Measurements from ENCODE around the gene DKKL1. TPM values are rescaled to one million over a fixed set of nuclear protein-coding genes. Genes with fewer than 3 reads are reported as not detected.

DKKL1 gene
- total and polyA plus RNA-seq, 5 donors = 0.50 to 0.71 (median 0.59) TPM; not detected in 2

Other genes with a start within 250 kb of the DKKL1 start
- gene LIN7B, start 249.5 kb upstream of the DKKL1 start, total RNA-seq = 10 to 100 TPM; 18.0 to 23.6 (median 19.7) TPM
- 33.4 TPM for gene LIN7B, start 249.5 kb upstream of the DKKL1 start, polyA plus RNA-seq
- 1 to 10 TPM; 1.2 to 2.1 (median 1.7) TPM for gene C19orf73, start 244.7 kb upstream of the DKKL1 start, total RNA-seq
- 3.3 TPM for gene C19orf73, start 244.7 kb upstream of the DKKL1 start, polyA plus RNA-seq
- 10 to 100 TPM in 3 of 4 donors, 1 to 10 TPM in 1; 9.5 to 11.9 (median 10.9) TPM for gene PPFIA3, start 244.3 kb upstream of the DKKL1 start, total RNA-seq
- 13.2 TPM for gene PPFIA3, start 244.3 kb upstream of the DKKL1 start, polyA plus RNA-seq
- gene HRC, start 208.5 kb upstream of the DKKL1 start, total RNA-seq = 100 to 1,000 TPM; 505 to 682 (median 577) TPM
- 712 TPM for gene HRC, start 208.5 kb upstream of the DKKL1 start, polyA plus RNA-seq
- 10 to 100 TPM; 28.3 to 36.4 (median 33.6) TPM for gene TRPM4, start 206.1 kb upstream of the DKKL1 start, total RNA-seq
- 32.5 TPM for gene TRPM4, start 206.1 kb upstream of the DKKL1 start, polyA plus RNA-seq
- gene SLC6A16, start 38.7 kb upstream of the DKKL1 start, total RNA-seq = 1 to 10 TPM; 1.3 to 2.1 (median 1.9) TPM
- gene SLC6A16, start 38.7 kb upstream of the DKKL1 start, polyA plus RNA-seq = 1.2 TPM
- 1 to 10 TPM; 3.8 to 8.0 (median 6.5) TPM for gene CD37, start 28.5 kb upstream of the DKKL1 start, total RNA-seq
- 2.3 TPM for gene CD37, start 28.5 kb upstream of the DKKL1 start, polyA plus RNA-seq
- 10 to 100 TPM; 46.4 to 53.5 (median 53.2) TPM for gene TEAD2, start 1.5 kb upstream of the DKKL1 start, total RNA-seq
- 48.0 TPM for gene TEAD2, start 1.5 kb upstream of the DKKL1 start, polyA plus RNA-seq
- not detected for gene KASH5, start 24.4 kb downstream of the DKKL1 start, total RNA-seq
- gene KASH5, start 24.4 kb downstream of the DKKL1 start, polyA plus RNA-seq = not detected
- not detected for gene PTH2, start 59.6 kb downstream of the DKKL1 start, total RNA-seq
- gene PTH2, start 59.6 kb downstream of the DKKL1 start, polyA plus RNA-seq = not detected
- not detected for gene GFY, start 61.5 kb downstream of the DKKL1 start, total RNA-seq
- gene GFY, start 61.5 kb downstream of the DKKL1 start, polyA plus RNA-seq = not detected
- 1 to 10 TPM in 2 of 4 donors, under 1 TPM in 2; 0.48 to 1.2 (median 0.93) TPM for gene SLC17A7, start 77.7 kb downstream of the DKKL1 start, total RNA-seq
- 1.1 TPM for gene SLC17A7, start 77.7 kb downstream of the DKKL1 start, polyA plus RNA-seq
- gene PIH1D1, start 87.9 kb downstream of the DKKL1 start, total RNA-seq = 10 to 100 TPM; 35.2 to 43.8 (median 38.2) TPM
- gene PIH1D1, start 87.9 kb downstream of the DKKL1 start, polyA plus RNA-seq = 34.9 TPM
- 10 to 100 TPM; 11.1 to 17.7 (median 11.9) TPM for gene ALDH16A1, start 89.3 kb downstream of the DKKL1 start, total RNA-seq
- gene ALDH16A1, start 89.3 kb downstream of the DKKL1 start, polyA plus RNA-seq = 9.3 TPM
- 1 to 10 TPM; 4.4 to 6.8 (median 4.9) TPM for gene FLT3LG, start 110.3 kb downstream of the DKKL1 start, total RNA-seq
- 6.6 TPM for gene FLT3LG, start 110.3 kb downstream of the DKKL1 start, polyA plus RNA-seq
- gene RPL13A, start 123.7 kb downstream of the DKKL1 start, total RNA-seq = 1,000 to 10,000 TPM; 1,399 to 1,753 (median 1,480) TPM
- gene RPL13A, start 123.7 kb downstream of the DKKL1 start, polyA plus RNA-seq = 1,392 TPM
- gene RPS11, start 132.6 kb downstream of the DKKL1 start, total RNA-seq = 1,000 to 10,000 TPM; 1,034 to 1,270 (median 1,120) TPM
- gene RPS11, start 132.6 kb downstream of the DKKL1 start, polyA plus RNA-seq = 2,599 TPM
- 100 to 1,000 TPM; 139 to 158 (median 147) TPM for gene FCGRT, start 148.8 kb downstream of the DKKL1 start, total RNA-seq
- 104 TPM for gene FCGRT, start 148.8 kb downstream of the DKKL1 start, polyA plus RNA-seq
- gene RCN3, start 164.1 kb downstream of the DKKL1 start, total RNA-seq = 10 to 100 TPM; 10.2 to 27.4 (median 17.6) TPM
- 29.3 TPM for gene RCN3, start 164.1 kb downstream of the DKKL1 start, polyA plus RNA-seq
- 10 to 100 TPM; 46.1 to 50.8 (median 48.3) TPM for gene NOSIP, start 216.7 kb downstream of the DKKL1 start, total RNA-seq
- 57.7 TPM for gene NOSIP, start 216.7 kb downstream of the DKKL1 start, polyA plus RNA-seq
- under 1 TPM; 0.42 to 0.83 (median 0.69) TPM for gene PRRG2, start 217.4 kb downstream of the DKKL1 start, total RNA-seq
- gene PRRG2, start 217.4 kb downstream of the DKKL1 start, polyA plus RNA-seq = 1.2 TPM
- 10 to 100 TPM; 13.1 to 19.9 (median 17.0) TPM for gene PRR12, start 227.3 kb downstream of the DKKL1 start, total RNA-seq
- 9.8 TPM for gene PRR12, start 227.3 kb downstream of the DKKL1 start, polyA plus RNA-seq